HepG2 (cell line): Measurements from ENCODE around the gene METTL13. TPM values are rescaled to one million over a fixed set of nuclear protein-coding genes. Genes with fewer than 3 reads are reported as not detected.

ENCODE experiments used
- ATAC-seq: fragments of 200-7000 bp; cut with Tn5 transposase; 3 replicates; pipeline ENCODE4 v1.9.1; 2020; ENCODE audit warnings: mild to moderate bottlenecking, moderate library complexity
- BruUV-seq: library from RNA; stranded (reverse); fragments of 400-500 nt; replicated peaks from 2 replicates; lab custom pipeline; 2021; lab: Mats Ljungman, UMichigan
- CTCF ChIA-PET: fragments of 300-600 bp; formaldehyde crosslinking; extraction: SDS; loops from one replicate; lab custom pipeline; 2021; ENCODE audit warnings: low total read pairs, inconsistent platforms, low intra/inter-chr PET ratio; lab: Yijun Ruan, JAX
- POLR2A ChIA-PET: fragments of 350-600 bp; sonication (Branson Sonifier 250); formaldehyde crosslinking; loops from one replicate; lab custom pipeline; 2020; ENCODE audit warnings: antibody characterized with exemption, inconsistent platforms; lab: Yijun Ruan, JAX
- DNase-seq: peaks from one replicate; pipeline ENCODE4 v3.0.0-alpha.2; 2015; ENCODE audit warnings: low spot score
- FAIRE-seq: peaks from 3 replicates; lab custom pipeline; 2011; peaks lifted over from hg19 to GRCh38; lab: Jason Lieb, UNC
- H2AFZ ChIP-seq: one replicate; pipeline ENCODE4 v1.6.1; 2011; ENCODE audit warnings: low read length, inconsistent platforms
- H3K27ac ChIP-seq: fragments of 300-600 bp; 3 replicates; pipeline ENCODE4 v1.8.0; 2011; ENCODE audit warnings: mixed run types, mild to moderate bottlenecking, mixed read lengths, low read length, inconsistent platforms; ENCODE audit not compliant: insufficient read depth; ENCODE audit errors: extremely low read length
- H3K27me3 ChIP-seq, 2 experiments: fragments of 200-600 bp in 1 of 2; 2 replicates in 1 of 2; 3 replicates in 1 of 2; pipeline versions ENCODE4 v1.6.0 to v1.8.0; 2011; ENCODE audit warnings: low read length in 2 of 2, mild to moderate bottlenecking in 2 of 2, moderate library complexity in 2 of 2, inconsistent platforms in 1 of 2; ENCODE audit not compliant: insufficient read depth in 2 of 2, control insufficient read depth in 1 of 2
- H3K36me3 ChIP-seq, 2 experiments: fragments of 200-600 bp in 1 of 2; replicated peaks in 1 of 2; 2 replicates in 1 of 2; 3 replicates in 1 of 2; pipeline versions ENCODE4 v1.5.1 to v1.8.0; 2011; ENCODE audit warnings: low read length in 2 of 2, inconsistent platforms in 1 of 2; ENCODE audit not compliant: insufficient read depth in 2 of 2, control insufficient read depth in 1 of 2
- H3K4me1 ChIP-seq: 2 replicates; pipeline ENCODE4 v1.5.1; 2012; ENCODE audit warnings: low read length, inconsistent platforms; ENCODE audit not compliant: insufficient read depth
- H3K4me2 ChIP-seq: 2 replicates; pipeline ENCODE4 v1.6.0; 2011; ENCODE audit warnings: low read depth, low read length, inconsistent platforms
- H3K4me3 ChIP-seq, 3 experiments: fragments of 200-600 bp in 1 of 3; sonication (generic), shearing (Covaris generic) in 1 of 3; replicated peaks in 1 of 3; 2 replicates each; pipeline ENCODE4 v1.5.1; 2011 to 2016; ENCODE audit warnings: low read length in 3 of 3, inconsistent platforms in 2 of 3, low read depth in 2 of 3, mild to moderate bottlenecking in 2 of 3, control low read depth in 1 of 3, mixed read lengths in 1 of 3; ENCODE audit not compliant: insufficient read depth in 1 of 3
- H3K79me2 ChIP-seq: one replicate; pipeline ENCODE4 v1.6.1; 2011; ENCODE audit warnings: low read length, inconsistent platforms; ENCODE audit not compliant: insufficient read depth
- H3K9ac ChIP-seq: 2 replicates; pipeline ENCODE4 v1.6.0; 2011; ENCODE audit warnings: mild to moderate bottlenecking, low read depth, low read length, inconsistent platforms; ENCODE audit not compliant: insufficient read depth
- H3K9me3 ChIP-seq: 2 replicates; pipeline ENCODE4 v1.5.1; 2012; ENCODE audit warnings: mild to moderate bottlenecking, low read length
- H4K20me1 ChIP-seq: 2 replicates; pipeline ENCODE4 v1.6.0; 2011; ENCODE audit warnings: inconsistent platforms, mild to moderate bottlenecking, low read length, moderate library complexity; ENCODE audit not compliant: insufficient read depth
- ADNP ChIP-seq: sonication (generic); formaldehyde crosslinking; IDR thresholded peaks from 2 replicates; pipeline ENCODE4 v1.4.0; 2020; ENCODE audit warnings: missing genetic modification reagents
- KDM6A ChIP-seq: IDR thresholded peaks from 2 replicates; pipeline ENCODE4 v1.6.1; 2016; ENCODE audit warnings: low read depth
- MYPOP ChIP-seq: sonication (generic); formaldehyde crosslinking; IDR thresholded peaks from 2 replicates; pipeline ENCODE4 v1.8.1; 2023; ENCODE audit warnings: mild to moderate bottlenecking, moderate library complexity, missing genetic modification reagents
- RFX5 ChIP-seq: IDR thresholded peaks from 2 replicates; pipeline ENCODE4 v1.6.1; 2011; ENCODE audit warnings: low read depth, low read length, improper control_type of control experiment
- SOX13 ChIP-seq, 3 experiments: fragments of 450-650 bp in 1 of 3; sonication (generic) in 1 of 3; formaldehyde crosslinking in 1 of 3; IDR thresholded peaks in 2 of 3; conservative IDR thresholded peaks in 1 of 3; 2 replicates each; pipeline versions ENCODE4 v1.5.0 to v1.6.1; 2016 to 2020; ENCODE audit warnings: antibody characterized with exemption in 1 of 3, mild to moderate bottlenecking in 1 of 3, missing compliant biosample characterization in 1 of 3, missing genetic modification reagents in 1 of 3, moderate library complexity in 1 of 3
- TERF1 ChIP-seq: sonication (generic); formaldehyde crosslinking; IDR thresholded peaks from 2 replicates; pipeline ENCODE4 v1.8.0; 2022; ENCODE audit warnings: mild to moderate bottlenecking, missing genetic modification reagents, moderate library complexity
- ZNF30 ChIP-seq: sonication (generic); formaldehyde crosslinking; IDR thresholded peaks from 2 replicates; pipeline ENCODE4 v1.5.0; 2020; ENCODE audit warnings: mild to moderate bottlenecking, missing genetic modification reagents
- ZUFSP ChIP-seq: sonication (generic); formaldehyde crosslinking; IDR thresholded peaks from 2 replicates; pipeline ENCODE4 v1.9.0; 2021; ENCODE audit warnings: missing genetic modification reagents, mild to moderate bottlenecking, borderline replicate concordance
- WGBS: methylation state at CpG from one replicate; pipeline ENCODE4 v1.1.6; 2017; ENCODE audit warnings: low lambda C conversion rate; 5-methylcytosine and 5-hydroxymethylcytosine counted together
- in situ Hi-C: cut with HindIII; loops from 2 replicates; pipeline ENCODE4 v1.10.0; 2017; ENCODE audit warnings: low pct_unique_long_range_greater_than_20kb; ENCODE audit not compliant: extremely low pct_ligation_motif_present
- intact Hi-C: fragments of 100-400 bp; cut with micrococcal nuclease; formaldehyde crosslinking; loops from one replicate; pipeline ENCODE4 v1.10.0; 2022; ENCODE audit not compliant: unreplicated experiment
- polyA plus RNA-seq, 8 experiments: library from polyadenylated mRNA; depleted of rRNA in 3 of 8; stranded (reverse) in 7 of 8; unstranded in 1 of 8; fragments of >200 nt; fragmentation: Illumina TruSeq in 4 of 8; extraction: Trizol in 4 of 8; gene quantifications; 2 replicates each; pipeline versions ENCODE4 v1.2.1 to v1.2.3, GENCODE V29; 2011 to 2016; ENCODE audit warnings: low read depth in 4 of 8, missing spikeins in 1 of 8, mixed read lengths in 1 of 8; ENCODE audit not compliant: insufficient read depth in 1 of 8
- total RNA-seq, 5 experiments: library from RNA; depleted of rRNA; stranded (reverse); fragments of >200 nt; fragmentation: Illumina TruSeq; extraction: Trizol; gene quantifications; 2 replicates each; pipeline ENCODE4 v1.2.3, GENCODE V29; 2016; ENCODE audit warnings: low read depth in 1 of 5
- TF ChIP-seq, protein P1 (sequence below): sonication (generic); formaldehyde crosslinking; conservative IDR thresholded peaks from 2 replicates; pipeline ENCODE4 v1.4.0; 2020; ENCODE audit warnings: mild to moderate bottlenecking, missing genetic modification reagents, moderate library complexity
- TF ChIP-seq, protein P2 (sequence below): sonication (generic); formaldehyde crosslinking; IDR thresholded peaks from 2 replicates; pipeline ENCODE4 v1.4.0; 2020; ENCODE audit warnings: missing genetic modification reagents

METTL13 gene
- total and polyA plus RNA-seq, 2 of the 13 experiments (the other 11 are each of a cell fraction or from before 2014, with no cell fraction given), result 18.6 to 22.8 TPM

GRCh38 chr1:171826973-171827372 is 45.5 kb downstream of the METTL13 start:
- ChIA-PET CTCF (no interaction called here), POLR2A (no interaction called here)
- H3K4me1 ChIP-seq, result no peaks in the 10 kb centered on the region
- BruUV-seq, result no TSS peak
- no peak overlapping the region for H3K4me2 ChIP-seq
- WGBS, result no CpG with 5 or more reads among the region's 1 CpG
- H3K36me3 ChIP-seq, result no peaks in the 10 kb centered on the region
- in situ Hi-C loops (no loop called here), intact Hi-C loops (no loop called here)
- H3K9me3 ChIP-seq, result peaks cover 20% of the 10 kb centered on the region
- FAIRE-seq (no peak), DNase-seq (no peak), ATAC-seq (no peak)
- H3K4me3 ChIP-seq, result no peak overlapping the region
- no peak overlapping the region for H3K9ac ChIP-seq
- no peaks in the 10 kb centered on the region for H3K79me2 ChIP-seq
- no peak overlapping the region for H3K27ac ChIP-seq
- H2AFZ ChIP-seq, result no peak overlapping the region
- H4K20me1 ChIP-seq, result no peaks in the 10 kb centered on the region
- H3K27me3 ChIP-seq, result no peaks in the 10 kb centered on the region
- TF ChIP-seq TERF1 (CRISPR knock-in tag), result no peak
- TF ChIP-seq MYPOP, result no peak
- TF ChIP-seq ZNF30 (CRISPR knock-in tag), result no peak
- TF ChIP-seq SOX13 (IDR thresholded peaks at IDR 0.05), result no peak
- no peak for TF ChIP-seq SOX13 (CRISPR knock-in tag; conservative IDR thresholded peaks at IDR 0.05 in 1 of 2, IDR thresholded peaks at IDR 0.05 in 1 of 2)
- TF ChIP-seq, protein P1, sequence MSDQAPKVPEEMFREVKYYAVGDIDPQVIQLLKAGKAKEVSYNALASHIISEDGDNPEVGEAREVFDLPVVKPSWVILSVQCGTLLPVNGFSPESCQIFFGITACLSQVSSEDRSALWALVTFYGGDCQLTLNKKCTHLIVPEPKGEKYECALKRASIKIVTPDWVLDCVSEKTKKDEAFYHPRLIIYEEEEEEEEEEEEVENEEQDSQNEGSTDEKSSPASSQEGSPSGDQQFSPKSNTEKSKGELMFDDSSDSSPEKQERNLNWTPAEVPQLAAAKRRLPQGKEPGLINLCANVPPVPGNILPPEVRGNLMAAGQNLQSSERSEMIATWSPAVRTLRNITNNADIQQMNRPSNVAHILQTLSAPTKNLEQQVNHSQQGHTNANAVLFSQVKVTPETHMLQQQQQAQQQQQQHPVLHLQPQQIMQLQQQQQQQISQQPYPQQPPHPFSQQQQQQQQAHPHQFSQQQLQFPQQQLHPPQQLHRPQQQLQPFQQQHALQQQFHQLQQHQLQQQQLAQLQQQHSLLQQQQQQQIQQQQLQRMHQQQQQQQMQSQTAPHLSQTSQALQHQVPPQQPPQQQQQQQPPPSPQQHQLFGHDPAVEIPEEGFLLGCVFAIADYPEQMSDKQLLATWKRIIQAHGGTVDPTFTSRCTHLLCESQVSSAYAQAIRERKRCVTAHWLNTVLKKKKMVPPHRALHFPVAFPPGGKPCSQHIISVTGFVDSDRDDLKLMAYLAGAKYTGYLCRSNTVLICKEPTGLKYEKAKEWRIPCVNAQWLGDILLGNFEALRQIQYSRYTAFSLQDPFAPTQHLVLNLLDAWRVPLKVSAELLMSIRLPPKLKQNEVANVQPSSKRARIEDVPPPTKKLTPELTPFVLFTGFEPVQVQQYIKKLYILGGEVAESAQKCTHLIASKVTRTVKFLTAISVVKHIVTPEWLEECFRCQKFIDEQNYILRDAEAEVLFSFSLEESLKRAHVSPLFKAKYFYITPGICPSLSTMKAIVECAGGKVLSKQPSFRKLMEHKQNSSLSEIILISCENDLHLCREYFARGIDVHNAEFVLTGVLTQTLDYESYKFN (CRISPR knock-in tag), result no peak
- no peak for TF ChIP-seq ADNP (CRISPR knock-in tag)
- TF ChIP-seq, protein P2, sequence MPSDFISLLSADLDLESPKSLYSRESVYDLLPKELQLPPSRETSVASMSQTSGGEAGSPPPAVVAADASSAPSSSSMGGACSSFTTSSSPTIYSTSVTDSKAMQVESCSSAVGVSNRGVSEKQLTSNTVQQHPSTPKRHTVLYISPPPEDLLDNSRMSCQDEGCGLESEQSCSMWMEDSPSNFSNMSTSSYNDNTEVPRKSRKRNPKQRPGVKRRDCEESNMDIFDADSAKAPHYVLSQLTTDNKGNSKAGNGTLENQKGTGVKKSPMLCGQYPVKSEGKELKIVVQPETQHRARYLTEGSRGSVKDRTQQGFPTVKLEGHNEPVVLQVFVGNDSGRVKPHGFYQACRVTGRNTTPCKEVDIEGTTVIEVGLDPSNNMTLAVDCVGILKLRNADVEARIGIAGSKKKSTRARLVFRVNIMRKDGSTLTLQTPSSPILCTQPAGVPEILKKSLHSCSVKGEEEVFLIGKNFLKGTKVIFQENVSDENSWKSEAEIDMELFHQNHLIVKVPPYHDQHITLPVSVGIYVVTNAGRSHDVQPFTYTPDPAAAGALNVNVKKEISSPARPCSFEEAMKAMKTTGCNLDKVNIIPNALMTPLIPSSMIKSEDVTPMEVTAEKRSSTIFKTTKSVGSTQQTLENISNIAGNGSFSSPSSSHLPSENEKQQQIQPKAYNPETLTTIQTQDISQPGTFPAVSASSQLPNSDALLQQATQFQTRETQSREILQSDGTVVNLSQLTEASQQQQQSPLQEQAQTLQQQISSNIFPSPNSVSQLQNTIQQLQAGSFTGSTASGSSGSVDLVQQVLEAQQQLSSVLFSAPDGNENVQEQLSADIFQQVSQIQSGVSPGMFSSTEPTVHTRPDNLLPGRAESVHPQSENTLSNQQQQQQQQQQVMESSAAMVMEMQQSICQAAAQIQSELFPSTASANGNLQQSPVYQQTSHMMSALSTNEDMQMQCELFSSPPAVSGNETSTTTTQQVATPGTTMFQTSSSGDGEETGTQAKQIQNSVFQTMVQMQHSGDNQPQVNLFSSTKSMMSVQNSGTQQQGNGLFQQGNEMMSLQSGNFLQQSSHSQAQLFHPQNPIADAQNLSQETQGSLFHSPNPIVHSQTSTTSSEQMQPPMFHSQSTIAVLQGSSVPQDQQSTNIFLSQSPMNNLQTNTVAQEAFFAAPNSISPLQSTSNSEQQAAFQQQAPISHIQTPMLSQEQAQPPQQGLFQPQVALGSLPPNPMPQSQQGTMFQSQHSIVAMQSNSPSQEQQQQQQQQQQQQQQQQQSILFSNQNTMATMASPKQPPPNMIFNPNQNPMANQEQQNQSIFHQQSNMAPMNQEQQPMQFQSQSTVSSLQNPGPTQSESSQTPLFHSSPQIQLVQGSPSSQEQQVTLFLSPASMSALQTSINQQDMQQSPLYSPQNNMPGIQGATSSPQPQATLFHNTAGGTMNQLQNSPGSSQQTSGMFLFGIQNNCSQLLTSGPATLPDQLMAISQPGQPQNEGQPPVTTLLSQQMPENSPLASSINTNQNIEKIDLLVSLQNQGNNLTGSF, result no peak
- TF ChIP-seq KDM6A (CRISPR knock-in tag), result no peak
- TF ChIP-seq ZUFSP (CRISPR knock-in tag), result no peak
- TF ChIP-seq RFX5, result no peak
